ENCODE results near the gene ADCY4. TPM values are rescaled to one million over a fixed set of nuclear protein-coding genes. Genes with fewer than 3 reads are reported as not detected.
A peak's percentile ranks its signal among the peaks of the same experiment; 100 is the strongest.

Gene ADCY4
- total and polyA plus RNA-seq, 10 of the 15 experiments (the other 5 are each of a cell fraction or from before 2014, with no cell fraction given), result 0.05 to 0.87 (median 0.21) TPM; not detected in 1

GRCh38 chr14:24312736-24313507 is 21.9 kb downstream of the ADCY4 start (continued):
- TF ChIP-seq E2F8 (IDR thresholded peaks at IDR 0.05; ENCODE audit: low read depth, partially characterized antibody) (no peak), MAX (IDR thresholded peaks at IDR 0.05; ENCODE audit: low read depth, low read length) (no peak), IKZF1 (conservative IDR thresholded peaks at IDR 0.05) (peak; percentile 32; the same call in 1 of the 2 replicates), CBFB (IDR thresholded peaks at IDR 0.05; ENCODE audit: low read depth) (0 out of 2 replicates have a peak, but pooled peaks have one; percentile 50), IKZF2 (IDR thresholded peaks at IDR 0.05) (peak in 1 of 2 experiments; percentile 48; a peak in 1 of 4 replicates), RUNX3 (IDR thresholded peaks at IDR 0.05; ENCODE audit: low read length) (peak; percentile 88), ETV6 (conservative IDR thresholded peaks at IDR 0.05 in 1 of 2, IDR thresholded peaks at IDR 0.05 in 1 of 2; ENCODE audit: borderline replicate concordance in 1 of 2, low read depth in 1 of 2) (0 out of 4 replicates have a peak, but pooled peaks of 1 of the 2 experiments have one; percentile 14), CBX5 (IDR thresholded peaks at IDR 0.05; ENCODE audit: low read depth) (no peak), SMC3 (IDR thresholded peaks at IDR 0.05; ENCODE audit: borderline replicate concordance, low read length) (no peak), POU2F2 (IDR thresholded peaks at IDR 0.05; ENCODE audit: borderline replicate concordance, low read depth, low read length) (0 out of 3 replicates have a peak, but pooled peaks have one; percentile 19), SRF (IDR thresholded peaks at IDR 0.05; ENCODE audit: low read depth in 2 of 2, low read length in 2 of 2) (no peak)
